Measurements from ENCODE around the gene MPND.

DNA sequence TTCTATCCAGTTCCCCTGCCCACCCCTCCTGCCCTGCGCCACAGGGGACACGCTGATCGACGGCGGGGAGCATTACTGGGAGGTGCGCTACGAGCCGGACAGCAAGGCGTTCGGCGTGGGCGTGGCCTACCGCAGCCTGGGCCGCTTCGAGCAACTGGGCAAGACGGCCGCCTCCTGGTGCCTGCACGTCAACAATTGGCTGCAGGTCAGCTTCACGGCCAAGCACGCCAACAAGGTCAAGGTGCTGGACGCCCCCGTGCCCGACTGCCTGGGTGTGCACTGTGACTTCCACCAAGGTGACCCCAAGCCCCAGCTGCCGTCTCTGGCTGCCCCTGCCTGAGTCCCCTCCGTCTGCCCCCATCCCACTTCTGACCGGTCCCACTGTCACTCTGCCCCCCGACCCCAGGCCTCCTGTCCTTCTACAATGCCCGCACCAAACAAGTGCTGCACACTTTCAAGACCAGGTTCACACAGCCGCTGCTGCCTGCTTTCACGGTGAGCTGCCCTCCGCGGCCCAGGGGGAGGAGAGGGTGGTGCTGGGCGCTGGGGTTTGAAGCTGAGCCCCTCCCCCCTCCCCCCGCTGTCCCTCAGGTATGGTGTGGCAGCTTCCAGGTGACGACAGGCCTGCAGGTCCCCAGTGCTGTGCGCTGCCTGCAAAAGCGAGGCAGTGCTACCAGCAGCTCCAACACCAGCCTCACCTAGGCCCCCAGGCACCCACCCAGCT, 20.3 kb upstream of the MPND start:
- TF ChIP-seq RAD21 (IDR thresholded peaks at IDR 0.05; ENCODE audit: insufficient read depth, low read depth, low read length) = no peak
- TF ChIP-seq MEF2A (IDR thresholded peaks at IDR 0.05; ENCODE audit: insufficient read depth, low read depth, low read length) = no peak
- TF ChIP-seq SIX5 (IDR thresholded peaks at IDR 0.05; ENCODE audit: low read depth, low read length, severe bottlenecking) = no peak
- no peak for TF ChIP-seq POLR2A (IDR thresholded peaks at IDR 0.05; ENCODE audit: low read depth, low read length)
- TF ChIP-seq, protein P1, sequence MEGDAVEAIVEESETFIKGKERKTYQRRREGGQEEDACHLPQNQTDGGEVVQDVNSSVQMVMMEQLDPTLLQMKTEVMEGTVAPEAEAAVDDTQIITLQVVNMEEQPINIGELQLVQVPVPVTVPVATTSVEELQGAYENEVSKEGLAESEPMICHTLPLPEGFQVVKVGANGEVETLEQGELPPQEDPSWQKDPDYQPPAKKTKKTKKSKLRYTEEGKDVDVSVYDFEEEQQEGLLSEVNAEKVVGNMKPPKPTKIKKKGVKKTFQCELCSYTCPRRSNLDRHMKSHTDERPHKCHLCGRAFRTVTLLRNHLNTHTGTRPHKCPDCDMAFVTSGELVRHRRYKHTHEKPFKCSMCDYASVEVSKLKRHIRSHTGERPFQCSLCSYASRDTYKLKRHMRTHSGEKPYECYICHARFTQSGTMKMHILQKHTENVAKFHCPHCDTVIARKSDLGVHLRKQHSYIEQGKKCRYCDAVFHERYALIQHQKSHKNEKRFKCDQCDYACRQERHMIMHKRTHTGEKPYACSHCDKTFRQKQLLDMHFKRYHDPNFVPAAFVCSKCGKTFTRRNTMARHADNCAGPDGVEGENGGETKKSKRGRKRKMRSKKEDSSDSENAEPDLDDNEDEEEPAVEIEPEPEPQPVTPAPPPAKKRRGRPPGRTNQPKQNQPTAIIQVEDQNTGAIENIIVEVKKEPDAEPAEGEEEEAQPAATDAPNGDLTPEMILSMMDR (IDR thresholded peaks at IDR 0.05 in 2 of 3, conservative IDR thresholded peaks at IDR 0.05 in 1 of 3; ENCODE audit: control insufficient read depth in 2 of 3, extremely low read depth in 1 of 3, insufficient read depth in 1 of 3, low read depth in 3 of 3, low read length in 3 of 3) = no peak
- TF ChIP-seq CHD2 (IDR thresholded peaks at IDR 0.05; ENCODE audit: borderline replicate concordance, low read depth, low read length) = no peak
- TF ChIP-seq, protein P2, sequence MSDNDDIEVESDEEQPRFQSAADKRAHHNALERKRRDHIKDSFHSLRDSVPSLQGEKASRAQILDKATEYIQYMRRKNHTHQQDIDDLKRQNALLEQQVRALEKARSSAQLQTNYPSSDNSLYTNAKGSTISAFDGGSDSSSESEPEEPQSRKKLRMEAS (IDR thresholded peaks at IDR 0.05; ENCODE audit: low read depth, low read length) = no peak
- TF ChIP-seq NR2F1 (conservative IDR thresholded peaks at IDR 0.05) = no peak
- TF ChIP-seq, protein P3, sequence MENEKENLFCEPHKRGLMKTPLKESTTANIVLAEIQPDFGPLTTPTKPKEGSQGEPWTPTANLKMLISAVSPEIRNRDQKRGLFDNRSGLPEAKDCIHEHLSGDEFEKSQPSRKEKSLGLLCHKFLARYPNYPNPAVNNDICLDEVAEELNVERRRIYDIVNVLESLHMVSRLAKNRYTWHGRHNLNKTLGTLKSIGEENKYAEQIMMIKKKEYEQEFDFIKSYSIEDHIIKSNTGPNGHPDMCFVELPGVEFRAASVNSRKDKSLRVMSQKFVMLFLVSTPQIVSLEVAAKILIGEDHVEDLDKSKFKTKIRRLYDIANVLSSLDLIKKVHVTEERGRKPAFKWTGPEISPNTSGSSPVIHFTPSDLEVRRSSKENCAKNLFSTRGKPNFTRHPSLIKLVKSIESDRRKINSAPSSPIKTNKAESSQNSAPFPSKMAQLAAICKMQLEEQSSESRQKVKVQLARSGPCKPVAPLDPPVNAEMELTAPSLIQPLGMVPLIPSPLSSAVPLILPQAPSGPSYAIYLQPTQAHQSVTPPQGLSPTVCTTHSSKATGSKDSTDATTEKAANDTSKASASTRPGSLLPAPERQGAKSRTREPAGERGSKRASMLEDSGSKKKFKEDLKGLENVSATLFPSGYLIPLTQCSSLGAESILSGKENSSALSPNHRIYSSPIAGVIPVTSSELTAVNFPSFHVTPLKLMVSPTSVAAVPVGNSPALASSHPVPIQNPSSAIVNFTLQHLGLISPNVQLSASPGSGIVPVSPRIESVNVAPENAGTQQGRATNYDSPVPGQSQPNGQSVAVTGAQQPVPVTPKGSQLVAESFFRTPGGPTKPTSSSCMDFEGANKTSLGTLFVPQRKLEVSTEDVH (IDR thresholded peaks at IDR 0.05; ENCODE audit: low read depth, partially characterized antibody) = no peak

All from GM12878 (cell line).